IMR-90 (cell line): ENCODE results near the gene AMBP. TPM values are rescaled to one million over a fixed set of nuclear protein-coding genes. Genes with fewer than 3 reads are reported as not detected.

Experiments used
- ATAC-seq: fragments of 200-7000 bp; cut with Tn5 transposase; 2 replicates; pipeline ENCODE4 v1.9.1; 2020; ENCODE audit warnings: low read depth, mild to moderate bottlenecking, moderate library complexity
- BruUV-seq: library from RNA; stranded (reverse); fragments of 400-500 nt; replicated peaks from 2 replicates; lab custom pipeline; 2021; lab: Mats Ljungman, UMichigan
- CTCF ChIA-PET: fragments of 300-600 bp; formaldehyde crosslinking; extraction: SDS; loops from one replicate; lab custom pipeline; 2021; ENCODE audit warnings: antibody characterized with exemption; lab: Yijun Ruan, JAX
- POLR2A ChIA-PET: fragments of 300-600 bp; sonication (Branson Sonifier 250); formaldehyde crosslinking; loops from one replicate; lab custom pipeline; 2022; ENCODE audit warnings: antibody characterized with exemption; ENCODE audit not compliant: unreplicated experiment; lab: Charles Lee
- DNase-seq: peaks from one replicate; pipeline ENCODE4 v3.0.0; 2013
- H2AFZ ChIP-seq: replicated peaks from 2 replicates; pipeline ENCODE3; 2013; ENCODE audit warnings: low read length, mild to moderate bottlenecking; ENCODE audit not compliant: poor library complexity
- H2AK5ac ChIP-seq: 2 replicates; pipeline ENCODE4 v1.6.1; 2013; ENCODE audit warnings: low read depth, low read length, inconsistent platforms
- H2AK9ac ChIP-seq: replicated peaks from 2 replicates; pipeline ENCODE3; 2013; ENCODE audit warnings: mild to moderate bottlenecking, low read depth, low read length, moderate library complexity; ENCODE audit not compliant: poor library complexity
- H2BK120ac ChIP-seq: 2 replicates; pipeline ENCODE4 v1.6.1; 2013; ENCODE audit warnings: low read depth, low read length, inconsistent platforms
- H2BK15ac ChIP-seq: 3 replicates; pipeline ENCODE4 v1.6.1; 2013; ENCODE audit warnings: low read depth, low read length, inconsistent platforms
- H2BK20ac ChIP-seq: 2 replicates; pipeline ENCODE4 v1.6.1; 2013; ENCODE audit warnings: low read depth, mild to moderate bottlenecking, inconsistent platforms, low read length, moderate library complexity
- H2BK5ac ChIP-seq: 2 replicates; pipeline ENCODE4 v1.6.1; 2013; ENCODE audit warnings: mild to moderate bottlenecking, low read depth, low read length, inconsistent platforms; ENCODE audit not compliant: poor library complexity, severe bottlenecking
- H3K14ac ChIP-seq: replicated peaks from 2 replicates; pipeline ENCODE4 v1.6.1; 2013; ENCODE audit warnings: low read depth, low read length, inconsistent platforms
- H3K18ac ChIP-seq: 2 replicates; pipeline ENCODE4 v1.6.1; 2013; ENCODE audit warnings: low read depth, low read length, control low read depth
- H3K23ac ChIP-seq: 2 replicates; pipeline ENCODE4 v1.6.1; 2013; ENCODE audit warnings: low read depth, low read length, inconsistent platforms
- H3K27ac ChIP-seq: 2 replicates; pipeline ENCODE4 v1.5.1; 2013; ENCODE audit warnings: mild to moderate bottlenecking, control low read depth, low read length; ENCODE audit not compliant: insufficient read depth
- H3K27me3 ChIP-seq: 2 replicates; pipeline ENCODE4 v1.6.1; 2013; ENCODE audit warnings: low read length; ENCODE audit not compliant: control insufficient read depth, insufficient read depth
- H3K36me3 ChIP-seq: 2 replicates; pipeline ENCODE4 v1.6.1; 2013; ENCODE audit warnings: low read length, mixed read lengths; ENCODE audit not compliant: control insufficient read depth, insufficient read depth
- H3K4ac ChIP-seq: 2 replicates; pipeline ENCODE4 v1.6.1; 2013; ENCODE audit warnings: low read depth, low read length, inconsistent platforms
- H3K4me1 ChIP-seq: 2 replicates; pipeline ENCODE4 v1.6.1; 2013; ENCODE audit warnings: low read length, mixed read lengths; ENCODE audit not compliant: control insufficient read depth, insufficient read depth
- H3K4me2 ChIP-seq: 2 replicates; pipeline ENCODE4 v1.6.1; 2013; ENCODE audit warnings: low read depth, mild to moderate bottlenecking, control low read depth, low read length, moderate library complexity
- H3K4me3 ChIP-seq: 2 replicates; pipeline ENCODE4 v1.5.1; 2013; ENCODE audit warnings: low read depth, mild to moderate bottlenecking, control low read depth, low read length, moderate library complexity; ENCODE audit not compliant: insufficient read depth
- H3K56ac ChIP-seq: 2 replicates; pipeline ENCODE4 v1.6.1; 2013; ENCODE audit warnings: low read length, inconsistent platforms; ENCODE audit not compliant: insufficient read depth; ENCODE audit errors: extremely low read depth
- H3K79me1 ChIP-seq, 2 experiments: 2 replicates each; pipeline ENCODE4 v1.6.1; 2013; ENCODE audit warnings: low read length in 2 of 2, inconsistent platforms in 1 of 2, low read depth in 1 of 2
- H3K9ac ChIP-seq: 2 replicates; pipeline ENCODE4 v1.6.1; 2013; ENCODE audit warnings: low read depth, low read length, control low read depth
- H3K9me1 ChIP-seq: 2 replicates; pipeline ENCODE4 v1.6.1; 2013; ENCODE audit warnings: low read length, inconsistent platforms; ENCODE audit not compliant: insufficient read depth
- H3K9me3 ChIP-seq: 2 replicates; pipeline ENCODE4 v1.6.1; 2013; ENCODE audit warnings: low read length; ENCODE audit not compliant: control insufficient read depth, insufficient read depth
- H4K20me1 ChIP-seq: 2 replicates; pipeline ENCODE4 v1.6.1; 2013; ENCODE audit warnings: low read length, inconsistent platforms; ENCODE audit not compliant: insufficient read depth
- H4K5ac ChIP-seq: 2 replicates; pipeline ENCODE4 v1.6.1; 2013; ENCODE audit warnings: mild to moderate bottlenecking, low read depth, low read length, control low read depth
- H4K8ac ChIP-seq, 2 experiments: 2 replicates each; pipeline ENCODE4 v1.6.1; 2013; ENCODE audit warnings: low read depth in 2 of 2, low read length in 2 of 2, control low read depth in 1 of 2, inconsistent platforms in 1 of 2
- H4K91ac ChIP-seq: 2 replicates; pipeline ENCODE4 v1.6.1; 2013; ENCODE audit warnings: low read depth, low read length, inconsistent platforms; ENCODE audit not compliant: insufficient read depth
- ELK1 ChIP-seq: fragments of 150-350 bp; IDR thresholded peaks from 2 replicates; pipeline ENCODE4 v1.6.1; 2016; ENCODE audit warnings: low read depth, mild to moderate bottlenecking, low read length, moderate library complexity, borderline replicate concordance
- FOS ChIP-seq: fragments of 150-350 bp; IDR thresholded peaks from 2 replicates; pipeline ENCODE4 v1.6.1; 2016; ENCODE audit warnings: low read depth, low read length
- RCOR1 ChIP-seq: IDR thresholded peaks from 2 replicates; pipeline ENCODE4 v1.6.1; 2012; ENCODE audit warnings: mild to moderate bottlenecking, low read length, improper control_type of control experiment; ENCODE audit not compliant: insufficient replicate concordance
- WGBS, 2 experiments: methylation state at CpG; one replicate each; pipeline versions ENCODE4 v1.1.5 to v1.1.7; 2013; ENCODE audit warnings: missing lambda C conversion rate in 2 of 2; ENCODE audit not compliant: insufficient read length in 1 of 2; ENCODE audit errors: extremely low coverage in 2 of 2; 5-methylcytosine and 5-hydroxymethylcytosine counted together
- dilution Hi-C: fragments of 300-500 bp; cut with HindIII; formaldehyde crosslinking; loops from one replicate; pipeline ENCODE4 v1.14.3; 2018; ENCODE audit warnings: low sequenced_read_pairs; ENCODE audit not compliant: unreplicated experiment
- in situ Hi-C: fragments of 300-500 bp; cut with MboI; formaldehyde crosslinking; loops from 3 replicates; pipeline ENCODE4 v1.14.3; 2019; ENCODE audit warnings: low sequenced_read_pairs, inconsistent platforms, mixed read lengths
- intact Hi-C: fragments of 100-400 bp; cut with micrococcal nuclease; formaldehyde crosslinking; loops from 2 replicates; pipeline ENCODE4 v1.10.0; 2022
- polyA plus RNA-seq, 3 experiments: library from polyadenylated mRNA; depleted of rRNA; stranded (reverse); fragments of >200 nt; gene quantifications; 2 replicates each; pipeline ENCODE4 v1.2.3, GENCODE V29; 2012; ENCODE audit warnings: low replicate concordance in 1 of 3
- total RNA-seq: library from RNA; depleted of rRNA; stranded (reverse); fragments of >200 nt; gene quantifications from 2 replicates; pipeline ENCODE4 v1.2.3, GENCODE V29; 2012

AMBP gene
- total and polyA plus RNA-seq, 2 of the 4 experiments (the other 2 are of a cell fraction): not detected

DNA sequence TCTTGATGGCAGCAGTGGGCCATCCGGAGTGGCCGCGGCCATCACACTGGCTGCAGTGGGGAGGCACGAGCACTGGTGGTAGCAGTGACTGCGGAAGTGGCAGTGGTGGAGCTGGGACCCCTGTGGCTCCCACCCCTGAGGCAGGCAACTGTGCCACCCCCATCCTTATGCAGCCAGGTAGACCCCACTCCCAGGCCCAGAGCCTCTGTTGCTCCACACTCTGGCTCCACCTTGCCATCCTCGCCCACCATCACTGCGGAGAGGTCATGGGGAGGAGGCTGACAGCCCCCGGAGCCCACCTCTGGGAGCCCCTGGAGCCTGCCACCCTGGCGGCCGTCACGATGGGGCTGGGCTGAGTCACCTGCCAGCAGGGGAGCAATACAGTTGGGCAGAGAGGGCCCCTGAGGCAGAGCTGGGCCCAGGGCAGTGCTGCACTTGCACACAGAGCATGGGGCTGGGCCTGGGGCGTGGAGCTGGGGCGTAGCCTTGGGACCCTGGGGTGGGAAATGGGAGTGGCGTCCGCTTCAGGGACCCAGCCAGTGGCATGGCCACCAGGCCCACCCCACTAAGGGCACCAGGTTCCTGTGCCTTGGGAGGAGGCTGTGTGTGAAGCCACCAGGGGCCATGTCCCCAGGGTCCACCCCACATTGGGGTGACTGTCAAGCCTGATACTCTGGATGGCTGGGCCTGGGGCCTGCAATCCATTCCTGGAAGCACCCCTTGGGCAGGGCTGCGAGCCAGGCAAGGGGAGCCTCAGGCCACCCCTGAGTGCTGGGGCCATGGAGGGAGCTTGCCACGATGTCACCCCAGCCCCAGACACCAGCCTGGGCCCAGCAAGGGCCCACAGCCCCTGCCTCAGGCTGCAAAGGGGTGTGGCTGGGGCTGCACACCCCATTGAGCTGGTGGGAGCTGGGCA lies 7.7 kb downstream of the AMBP start (continued):
- TF ChIP-seq ELK1: no peak

DNA sequence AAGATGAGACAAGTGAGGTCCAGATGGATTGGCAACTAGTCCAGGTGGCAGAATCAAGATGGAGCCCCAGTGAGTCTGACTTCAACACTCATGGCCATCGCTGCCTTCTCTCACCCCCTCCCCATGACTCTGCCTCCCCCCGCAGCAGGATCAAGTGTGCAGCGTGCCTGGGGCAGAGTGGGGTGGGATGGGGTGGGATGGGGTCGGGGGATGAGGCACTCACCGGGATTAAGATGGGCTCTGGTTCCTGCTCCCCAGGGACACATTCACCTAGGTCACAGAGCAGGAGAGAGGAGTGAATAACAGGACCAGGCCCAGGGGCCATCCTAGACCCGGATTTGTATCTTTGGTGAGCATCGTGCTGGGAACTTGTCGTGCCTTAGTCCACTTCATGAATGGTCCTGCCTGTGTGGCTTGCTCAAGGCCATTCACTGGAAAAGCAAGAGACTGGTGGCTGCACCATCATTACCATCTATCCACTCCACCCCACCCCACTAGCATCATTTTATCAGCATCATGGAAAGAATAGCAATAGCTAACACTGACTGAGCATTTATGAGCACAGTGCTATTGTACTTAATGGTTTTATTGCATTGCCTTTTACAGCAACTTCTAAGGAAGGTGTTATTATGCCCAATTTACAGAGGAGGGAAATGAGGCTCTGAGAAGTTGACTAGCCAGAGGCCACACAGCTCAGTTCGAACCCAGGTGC lies 8.5 kb downstream of the AMBP start:
- intact Hi-C loops: no loop called here
- WGBS, 2 experiments: no CpG with 5 or more reads among the region's 9 CpGs
- in situ Hi-C loops: no loop called here

More for the DNA sequence above, 8.5 kb downstream of the AMBP start:
- Histone ChIP-seq H3K9me3 (no peaks in the 10 kb centered on the region), H3K23ac (no peak overlapping the region), H2BK15ac (no peak overlapping the region), H3K27me3 (peaks cover 29% of the 10 kb centered on the region), H2BK120ac (no peak overlapping the region), H3K9me1 (no peaks in the 10 kb centered on the region), H2AK5ac (no peak overlapping the region), H3K79me1 (no peaks in the 10 kb centered on the region), H2AFZ (no peak overlapping the region), H3K4me1 (no peaks in the 10 kb centered on the region), H3K4me3 (no peak overlapping the region), H2BK5ac (no peak overlapping the region), H3K18ac (no peak overlapping the region), H2AK9ac (no peak overlapping the region), H2BK20ac (no peak overlapping the region), H3K27ac (no peak overlapping the region), H4K8ac (no peak overlapping the region), H3K4me2 (no peak overlapping the region), H3K9ac (no peak overlapping the region), H4K5ac (no peak overlapping the region), H3K4ac (no peak overlapping the region), H3K14ac (no peak overlapping the region), H4K91ac (no peak overlapping the region), H3K56ac (no peak overlapping the region), H4K20me1 (no peaks in the 10 kb centered on the region), H3K36me3 (no peaks in the 10 kb centered on the region)
- dilution Hi-C loops: no loop called here
- no TSS peak for BruUV-seq
- TF ChIP-seq FOS (no peak), ELK1 (no peak), RCOR1 (no peak)
- ATAC-seq (no peak), DNase-seq (no peak)
- ChIA-PET CTCF (interaction anchor here (1.0 kb wide), 1 partner anchor 38 kb away, joined by 3 read pairs; no protein-coding TSS in a partner anchor), POLR2A (no interaction called here)
